Measurements from ENCODE around the gene ESRRG. TPM values are rescaled to one million over a fixed set of nuclear protein-coding genes. Genes with fewer than 3 reads are reported as not detected.

ESRRG gene
- total RNA-seq, 2 experiments from 2014 or later: not detected

DNA sequence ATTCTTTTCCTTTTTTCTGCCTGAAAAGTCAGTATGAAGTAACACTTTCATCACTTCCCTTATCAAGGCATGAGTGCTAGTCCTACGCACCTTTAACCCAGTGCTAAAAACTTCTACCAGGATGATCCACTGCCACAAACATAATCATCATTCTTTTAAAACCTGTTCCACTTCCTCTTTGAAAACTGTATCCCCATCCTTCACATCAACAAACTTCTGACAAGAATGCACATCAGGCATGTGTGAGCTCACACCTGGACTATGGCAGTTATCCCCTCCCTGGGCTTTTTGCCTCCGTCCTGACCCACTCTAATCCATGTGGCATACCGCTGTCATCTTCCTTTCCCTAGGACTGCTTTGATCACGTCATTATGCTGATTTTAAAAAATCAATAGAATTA is 70.2 kb downstream of the ESRRG start:
- ChIA-PET POLR2A (no interaction called here), CTCF (no interaction called here)
- DNase-seq: no peak
- Mint-ChIP-seq H3K4me1 (ENCODE audit: low read depth) (no peaks in the 10 kb centered on the region), H3K4me3 (no peak overlapping the region), H3K27me3 (ENCODE audit: low read depth) (no peaks in the 10 kb centered on the region), H3K36me3 (ENCODE audit: low read depth) (no peaks in the 10 kb centered on the region), H3K27ac (no peak overlapping the region), H3K9me3 (ENCODE audit: insufficient read depth) (peaks cover 3% of the 10 kb centered on the region)
- no peak for ATAC-seq

DNA sequence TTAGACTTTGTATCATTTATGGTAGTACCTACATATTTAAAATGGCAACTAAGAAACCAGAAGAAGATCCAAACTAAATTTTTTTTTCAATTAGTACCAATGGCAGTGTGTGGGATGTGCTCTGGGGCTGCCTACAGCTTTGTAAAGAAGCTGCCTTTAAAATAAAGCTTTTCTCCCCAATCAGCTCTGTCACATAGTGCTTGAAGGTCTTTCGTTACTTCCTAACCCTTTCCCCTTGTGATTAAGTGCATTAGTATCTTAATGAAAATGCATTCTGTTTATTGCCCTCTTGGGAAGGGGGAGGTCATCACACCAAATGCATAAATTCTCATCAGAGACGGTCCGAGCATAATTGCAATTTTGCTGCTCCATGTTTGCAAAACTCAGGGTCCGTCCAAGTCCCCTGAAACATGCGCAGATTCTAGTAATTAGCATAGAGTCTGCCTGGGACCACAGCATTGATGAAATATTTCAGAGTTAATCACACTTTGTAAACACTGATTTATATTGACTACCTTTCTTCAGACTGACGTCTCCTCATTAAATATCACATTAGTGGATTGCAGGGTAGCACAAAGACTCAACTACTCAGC is 71.3 kb downstream of the ESRRG start:
- Mint-ChIP-seq H3K4me3 (no peak overlapping the region), H3K36me3 (ENCODE audit: low read depth) (no peaks in the 10 kb centered on the region), H3K27me3 (ENCODE audit: low read depth) (no peaks in the 10 kb centered on the region), H3K9me3 (ENCODE audit: insufficient read depth) (peaks cover 3% of the 10 kb centered on the region), H3K4me1 (ENCODE audit: low read depth) (no peaks in the 10 kb centered on the region), H3K27ac (no peak overlapping the region)
- CTCF ChIA-PET: no interaction called here
- POLR2A ChIA-PET: no interaction called here
- no peak for DNase-seq
- no peak for ATAC-seq

GRCh38 chr1:216643176-216643575 is 80.1 kb downstream of the ESRRG start:
- POLR2A ChIA-PET: no interaction called here
- Mint-ChIP-seq H3K4me3 (no peak overlapping the region), H3K4me1 (ENCODE audit: low read depth) (no peaks in the 10 kb centered on the region), H3K27ac (no peak overlapping the region), H3K36me3 (ENCODE audit: low read depth) (no peaks in the 10 kb centered on the region), H3K27me3 (ENCODE audit: low read depth) (no peaks in the 10 kb centered on the region), H3K9me3 (ENCODE audit: insufficient read depth) (peaks cover 4% of the 10 kb centered on the region)
- CTCF ChIA-PET: no interaction called here
- ATAC-seq (no peak), DNase-seq (no peak)

DNA sequence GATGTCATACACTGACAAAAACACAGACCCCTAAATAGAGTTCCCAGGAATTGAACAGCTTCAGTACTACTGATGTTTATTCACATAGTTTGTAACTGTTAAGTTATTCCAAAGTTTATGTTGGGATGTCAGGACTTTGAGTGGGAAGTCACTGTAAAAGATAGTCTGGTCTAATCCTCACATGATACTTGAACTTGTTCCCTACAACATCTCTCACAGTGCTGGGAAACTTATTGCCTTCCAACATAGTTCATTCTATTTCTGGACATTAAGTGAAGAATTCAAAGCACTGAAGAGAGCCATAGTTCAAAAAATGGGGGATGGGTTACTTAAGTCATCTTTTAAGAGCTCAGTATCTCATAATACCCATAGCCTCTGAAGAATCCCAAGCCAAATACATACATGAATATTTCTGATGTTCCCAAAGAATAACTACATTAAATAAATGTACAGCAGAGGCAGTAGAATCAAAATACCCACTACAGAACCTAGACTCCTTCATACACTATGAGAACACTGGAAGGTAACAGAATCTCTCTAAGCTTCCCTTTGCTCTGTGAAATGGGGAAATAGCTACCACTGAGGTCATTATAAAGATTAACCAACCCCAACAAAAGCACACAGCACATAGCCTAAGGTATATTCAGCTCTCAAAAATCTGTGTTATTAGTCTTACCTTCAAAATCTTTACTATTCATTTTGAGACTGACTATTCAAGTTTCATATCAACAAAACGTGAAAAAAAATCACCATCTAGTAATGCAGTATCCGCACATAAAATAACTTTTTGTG is 81.4 kb downstream of the ESRRG start:
- Mint-ChIP-seq H3K27me3 (ENCODE audit: low read depth) (no peaks in the 10 kb centered on the region), H3K36me3 (ENCODE audit: low read depth) (no peaks in the 10 kb centered on the region), H3K4me1 (ENCODE audit: low read depth) (no peaks in the 10 kb centered on the region), H3K9me3 (ENCODE audit: insufficient read depth) (peaks cover 4% of the 10 kb centered on the region), H3K4me3 (no peak overlapping the region), H3K27ac (no peak overlapping the region)
- ATAC-seq: no peak
- DNase-seq: no peak
- POLR2A ChIA-PET: no interaction called here
- CTCF ChIA-PET: no interaction called here

DNA sequence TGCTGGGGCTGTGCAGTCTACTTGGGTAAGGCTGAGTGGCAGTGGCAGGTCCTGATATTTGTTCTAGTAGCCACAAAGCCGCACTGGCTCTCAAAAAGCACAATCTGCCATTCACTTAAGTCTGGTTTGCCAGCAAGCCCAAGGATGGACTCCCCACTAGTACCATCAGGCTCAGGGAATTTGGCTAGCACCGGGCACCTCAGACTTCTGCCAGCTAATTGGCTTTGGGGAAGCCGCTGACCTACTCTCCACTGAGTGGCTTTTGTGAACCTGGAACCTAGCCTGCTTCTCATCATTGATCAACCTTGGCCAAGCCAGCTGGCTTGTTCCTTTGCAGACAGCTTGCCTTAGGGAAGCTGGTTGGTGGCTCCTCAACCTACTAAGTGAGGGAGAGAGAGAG is 83.1 kb downstream of the ESRRG start:
- no peak overlapping the region for H3K27ac Mint-ChIP-seq
- H3K36me3 Mint-ChIP-seq (ENCODE audit: low read depth): no peaks in the 10 kb centered on the region
- POLR2A ChIA-PET: no interaction called here
- peaks cover 3% of the 10 kb centered on the region for H3K9me3 Mint-ChIP-seq (ENCODE audit: insufficient read depth)
- CTCF ChIA-PET: no interaction called here
- H3K4me3 Mint-ChIP-seq: no peak overlapping the region
- ATAC-seq (no peak), DNase-seq (no peak)
- no peaks in the 10 kb centered on the region for H3K4me1 Mint-ChIP-seq (ENCODE audit: low read depth)
- H3K27me3 Mint-ChIP-seq (ENCODE audit: low read depth): no peaks in the 10 kb centered on the region

DNA sequence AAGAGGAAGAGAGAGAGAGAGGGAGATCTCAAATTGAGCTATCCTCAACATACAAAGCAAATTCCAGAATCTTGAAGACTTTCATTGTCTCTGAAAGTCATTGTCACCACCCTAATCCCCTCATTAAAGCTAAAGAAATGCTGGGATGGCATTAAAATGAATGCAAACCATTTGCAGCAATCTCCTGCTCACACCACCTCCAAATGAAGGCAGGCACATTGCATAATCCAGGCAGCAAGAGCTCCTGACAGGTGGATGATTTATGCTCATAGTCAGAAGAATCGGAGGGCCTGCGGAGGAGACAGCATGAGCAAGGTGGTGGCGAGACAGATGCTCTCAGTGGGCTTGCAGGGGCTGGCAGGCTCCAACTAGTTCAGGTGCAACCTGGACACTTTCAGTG is 90.2 kb downstream of the ESRRG start:
- ATAC-seq (no peak), DNase-seq (no peak)
- Mint-ChIP-seq H3K4me3 (no peak overlapping the region), H3K27me3 (ENCODE audit: low read depth) (no peaks in the 10 kb centered on the region), H3K4me1 (ENCODE audit: low read depth) (no peaks in the 10 kb centered on the region), H3K9me3 (ENCODE audit: insufficient read depth) (no peaks in the 10 kb centered on the region), H3K36me3 (ENCODE audit: low read depth) (no peaks in the 10 kb centered on the region), H3K27ac (no peak overlapping the region)
- ChIA-PET POLR2A (no interaction called here), CTCF (no interaction called here)

- no peaks in the 10 kb centered on the region for H3K4me1 Mint-ChIP-seq (ENCODE audit: low read depth)
- H3K27me3 Mint-ChIP-seq (ENCODE audit: low read depth): no peaks in the 10 kb centered on the region
- ChIA-PET CTCF (no interaction called here), POLR2A (no interaction called here)
- no peak for DNase-seq
- H3K36me3 Mint-ChIP-seq (ENCODE audit: low read depth): no peaks in the 10 kb centered on the region
- no peak overlapping the region for H3K27ac Mint-ChIP-seq
- ATAC-seq: no peak
- no peak overlapping the region for H3K4me3 Mint-ChIP-seq
- no peaks in the 10 kb centered on the region for H3K9me3 Mint-ChIP-seq (ENCODE audit: insufficient read depth)
Measured at GRCh38 chr1:216630532-216630931, 92.7 kb downstream of the ESRRG start.

DNA sequence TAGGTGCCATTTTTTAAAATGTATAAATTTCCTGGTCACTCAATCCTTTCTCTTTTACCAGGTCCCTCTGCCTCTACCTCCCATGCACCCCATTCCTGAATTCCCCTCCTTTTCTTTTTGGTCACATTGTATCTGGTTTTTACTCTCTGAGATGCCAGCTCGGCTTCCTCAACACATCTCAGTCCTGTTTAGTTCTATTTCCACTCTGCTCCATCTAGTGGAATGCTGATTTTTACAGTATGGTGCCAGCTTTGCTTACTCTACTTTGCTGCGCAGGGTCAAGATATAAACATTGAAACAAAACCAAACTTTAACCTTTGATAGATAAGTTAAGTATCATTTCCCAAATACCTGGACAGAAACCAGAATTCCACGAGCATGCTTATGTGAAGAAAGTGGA is 96.0 kb downstream of the ESRRG start:
- POLR2A ChIA-PET: no interaction called here
- CTCF ChIA-PET: no interaction called here
- Mint-ChIP-seq H3K36me3 (ENCODE audit: low read depth) (no peaks in the 10 kb centered on the region), H3K27ac (no peak overlapping the region), H3K27me3 (ENCODE audit: low read depth) (no peaks in the 10 kb centered on the region), H3K9me3 (ENCODE audit: insufficient read depth) (no peaks in the 10 kb centered on the region), H3K4me3 (no peak overlapping the region), H3K4me1 (ENCODE audit: low read depth) (no peaks in the 10 kb centered on the region)
- DNase-seq: no peak
- no peak for ATAC-seq

DNA sequence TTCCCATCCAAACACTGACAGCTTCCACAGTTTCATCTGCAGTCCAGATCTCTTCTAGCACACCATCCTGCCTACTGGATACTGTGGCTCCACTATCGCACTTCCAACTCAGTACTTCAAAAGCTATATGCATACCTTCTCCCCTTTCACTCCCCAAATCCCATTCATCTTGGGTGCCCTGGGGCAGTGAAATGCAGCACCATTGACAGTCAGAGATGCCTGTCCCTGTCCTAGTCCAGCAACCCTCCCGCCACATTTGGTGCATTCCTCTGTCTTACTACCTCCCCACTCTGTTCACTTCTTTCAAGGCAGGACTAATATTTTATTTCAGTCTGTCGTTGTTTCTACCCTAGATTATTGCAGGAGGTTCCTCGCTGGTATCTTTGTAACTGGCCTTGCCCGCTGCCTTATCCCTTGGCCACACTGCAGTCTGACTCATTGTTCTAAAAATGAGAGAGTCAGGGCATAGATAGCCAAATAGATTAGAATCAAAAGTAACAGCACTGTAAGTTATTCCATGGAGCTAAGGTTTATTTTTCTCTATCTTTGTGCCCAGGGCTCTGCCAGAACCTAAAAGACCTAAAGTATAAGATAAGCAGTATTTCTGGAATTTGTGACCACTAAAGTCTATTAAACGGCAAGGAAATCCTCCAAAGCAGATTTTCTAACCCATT is 96.7 kb downstream of the ESRRG start:
- POLR2A ChIA-PET: no interaction called here
- DNase-seq (no peak), ATAC-seq (no peak)
- no peaks in the 10 kb centered on the region for H3K36me3 Mint-ChIP-seq (ENCODE audit: low read depth)
- CTCF ChIA-PET: no interaction called here
- H3K27ac Mint-ChIP-seq: no peak overlapping the region
- no peaks in the 10 kb centered on the region for H3K4me1 Mint-ChIP-seq (ENCODE audit: low read depth)
- no peak overlapping the region for H3K4me3 Mint-ChIP-seq
- H3K27me3 Mint-ChIP-seq (ENCODE audit: low read depth): no peaks in the 10 kb centered on the region
- H3K9me3 Mint-ChIP-seq (ENCODE audit: insufficient read depth): peaks cover 4% of the 10 kb centered on the region

- Mint-ChIP-seq H3K4me1 (ENCODE audit: low read depth) (no peaks in the 10 kb centered on the region), H3K36me3 (ENCODE audit: low read depth) (no peaks in the 10 kb centered on the region), H3K27ac (no peak overlapping the region), H3K27me3 (ENCODE audit: low read depth) (no peaks in the 10 kb centered on the region), H3K4me3 (no peak overlapping the region), H3K9me3 (ENCODE audit: insufficient read depth) (peaks cover 8% of the 10 kb centered on the region)
- ChIA-PET CTCF (no interaction called here), POLR2A (no interaction called here)
- DNase-seq: no peak
- no peak for ATAC-seq
Measured at GRCh38 chr1:216621536-216621935, 101.7 kb downstream of the ESRRG start.

DNA sequence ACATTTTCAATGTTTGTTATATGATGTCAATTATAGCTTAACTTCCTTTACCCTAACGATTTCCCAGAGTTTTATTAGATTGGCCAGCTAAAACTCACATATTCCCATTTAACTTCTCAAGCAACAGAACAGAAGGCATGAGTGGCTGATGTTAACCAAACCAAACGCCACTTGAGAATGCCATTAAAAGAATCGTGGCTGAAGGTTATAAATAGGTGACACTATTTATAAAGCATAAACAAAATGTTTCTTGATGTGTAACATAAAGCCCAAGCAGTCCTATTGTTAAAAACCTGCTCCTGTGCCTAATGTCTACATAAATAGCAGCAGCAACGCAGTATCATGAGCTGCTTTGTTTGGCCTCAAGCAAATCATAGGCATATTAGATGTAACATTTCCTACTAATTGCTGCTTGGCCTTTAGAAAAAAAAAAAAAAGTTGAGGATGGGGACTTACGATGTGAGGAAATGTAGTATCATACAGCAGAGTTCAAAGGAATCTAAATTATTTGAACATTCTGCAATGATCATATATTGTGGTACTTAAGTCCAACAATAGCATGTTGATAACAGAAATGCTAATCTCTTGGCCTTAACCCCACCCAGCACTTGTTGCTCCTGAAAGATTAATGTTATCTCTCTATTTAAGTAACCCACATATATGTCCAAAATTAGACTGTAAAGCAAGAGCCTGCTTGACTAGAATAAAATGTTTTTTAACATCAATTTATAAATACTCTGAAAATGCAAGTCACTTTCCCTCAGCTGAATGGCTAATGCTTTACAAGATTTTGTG is 106.0 kb downstream of the ESRRG start:
- Mint-ChIP-seq H3K4me3 (no peak overlapping the region), H3K9me3 (ENCODE audit: insufficient read depth) (peaks cover 11% of the 10 kb centered on the region), H3K4me1 (ENCODE audit: low read depth) (no peaks in the 10 kb centered on the region), H3K27me3 (ENCODE audit: low read depth) (no peaks in the 10 kb centered on the region), H3K36me3 (ENCODE audit: low read depth) (no peaks in the 10 kb centered on the region), H3K27ac (no peak overlapping the region)
- no peak for ATAC-seq
- POLR2A ChIA-PET: no interaction called here
- DNase-seq: no peak
- CTCF ChIA-PET: no interaction called here

GRCh38 chr1:216616425-216616824 is 106.8 kb downstream of the ESRRG start:
- ATAC-seq: no peak
- no peak overlapping the region for H3K4me3 Mint-ChIP-seq
- POLR2A ChIA-PET: no interaction called here
- no peaks in the 10 kb centered on the region for H3K27me3 Mint-ChIP-seq (ENCODE audit: low read depth)
- H3K27ac Mint-ChIP-seq: no peak overlapping the region
- no peaks in the 10 kb centered on the region for H3K36me3 Mint-ChIP-seq (ENCODE audit: low read depth)
- no peaks in the 10 kb centered on the region for H3K4me1 Mint-ChIP-seq (ENCODE audit: low read depth)
- DNase-seq: no peak
- CTCF ChIA-PET: no interaction called here
- H3K9me3 Mint-ChIP-seq (ENCODE audit: insufficient read depth): peaks cover 6% of the 10 kb centered on the region

All from activated CD8-positive, alpha-beta T cell treated with anti-CD3 and anti-CD28 coated beads, Interleukin-2, amount 10 ng/mL, durations not matched to agents 7 days and 5 days (primary cell).